Natural killer cell (primary cell): ENCODE results near the gene TRIM71. TPM values are rescaled to one million over a fixed set of nuclear protein-coding genes. Genes with fewer than 3 reads are reported as not detected.

Experiments
- ATAC-seq, 3 donors: fragments of 150-1000 bp in 2 of 3; fragments of 200-7000 bp in 1 of 3; cut with Tn5 transposase; 1 replicate in 1 of 3; 2 replicates in 2 of 3; pipeline ENCODE4 v1.10.0; 2021; ENCODE audit warnings: mild to moderate bottlenecking in 2 of 3, moderate library complexity in 2 of 3
- DNase-seq, 2 donors: peaks; one replicate each; pipeline versions ENCODE4 v3.0.0 to v3.0.0-alpha.2; 2013 to 2021; ENCODE audit warnings: mixed read lengths in 1 of 2
- H3K27ac ChIP-seq: one replicate; pipeline ENCODE4 v1.5.1; 2013; ENCODE audit warnings: mild to moderate bottlenecking, low read length
- H3K27me3 ChIP-seq: one replicate; pipeline ENCODE4 v1.6.1; 2013; ENCODE audit warnings: low read length; ENCODE audit not compliant: control insufficient read depth, insufficient read depth
- H3K36me3 ChIP-seq: one replicate; pipeline ENCODE4 v1.6.1; 2013; ENCODE audit warnings: low read length; ENCODE audit not compliant: control insufficient read depth, insufficient read depth
- H3K4me1 ChIP-seq: one replicate; pipeline ENCODE4 v1.6.1; 2013; ENCODE audit warnings: low read length; ENCODE audit not compliant: control insufficient read depth, insufficient read depth
- H3K4me3 ChIP-seq: one replicate; pipeline ENCODE4 v1.5.1; 2013; ENCODE audit warnings: low read length
- H3K9me3 ChIP-seq: one replicate; pipeline ENCODE4 v1.6.1; 2013; ENCODE audit warnings: low read length; ENCODE audit not compliant: control insufficient read depth, insufficient read depth
- H3K27ac Mint-ChIP-seq, 2 donors: one replicate each; pipeline ENCODE4 v1.8.0; 2022; ENCODE audit warnings: mild to moderate bottlenecking in 2 of 2, mixed read lengths in 2 of 2, moderate library complexity in 1 of 2
- H3K27me3 Mint-ChIP-seq, 2 donors: one replicate each; pipeline ENCODE4 v1.8.0; 2022; ENCODE audit warnings: low read depth in 2 of 2, mixed read lengths in 2 of 2
- H3K36me3 Mint-ChIP-seq: one replicate; pipeline ENCODE4 v1.8.0; 2022; ENCODE audit warnings: mixed read lengths
- H3K4me1 Mint-ChIP-seq, 2 donors: one replicate each; pipeline ENCODE4 v1.8.0; 2022; ENCODE audit warnings: mixed read lengths in 2 of 2
- H3K4me3 Mint-ChIP-seq: one replicate; pipeline ENCODE4 v1.8.0; 2022; ENCODE audit warnings: mild to moderate bottlenecking, moderate library complexity, mixed read lengths
- H3K9me3 Mint-ChIP-seq, 2 donors: one replicate each; pipeline ENCODE4 v1.8.0; 2022; ENCODE audit warnings: mixed read lengths in 2 of 2
- CTCF ChIP-seq: fragments of 200-600 bp; IDR thresholded peaks from one replicate; pipeline ENCODE4 v1.8.0; 2022; ENCODE audit warnings: antibody characterized with exemption
- whole genome bisulfite sequencing: methylation state at CpG from one replicate; pipeline ENCODE4 v1.1.7; 2013; ENCODE audit warnings: missing lambda C conversion rate; ENCODE audit not compliant: insufficient coverage; 5-methylcytosine and 5-hydroxymethylcytosine counted together
- intact Hi-C: fragments of 100-400 bp; cut with micrococcal nuclease; formaldehyde crosslinking; loops from one replicate; pipeline ENCODE4 v1.14.2; 2022
- total RNA-seq, 4 donors: library from RNA; stranded (reverse); fragments of 120-200 nt in 1 of 4; gene quantifications; one replicate each; pipeline versions ENCODE4 v1.2.3 to v1.2.4, GENCODE V29; 2013 to 2022

The TRIM71 gene
- total RNA-seq, 3 donors from 2014 or later (not counting 1 experiment from before 2014, with no cell fraction given): 0.05 TPM; not detected in 2

- Histone ChIP-seq H3K36me3 (no peaks in the 10 kb centered on the region), H3K27ac (no peak overlapping the region), H3K4me1 (no peaks in the 10 kb centered on the region), H3K4me3 (no peak overlapping the region), H3K27me3 (no peaks in the 10 kb centered on the region), H3K9me3 (no peaks in the 10 kb centered on the region)
- Mint-ChIP-seq H3K27me3 (no peaks in the 10 kb centered on the region), H3K27ac (no peak overlapping the region), H3K9me3 (no peaks in the 10 kb centered on the region), H3K36me3 (no peaks in the 10 kb centered on the region), H3K4me1 (peaks cover 0 to 8% of the 10 kb centered on the region in 2 donors), H3K4me3 (no peak overlapping the region)
- no peak for DNase-seq
- intact Hi-C loops: no loop called here
- 91% methylated on average over 3 of the region's 4 CpGs for WGBS
- no peak for ATAC-seq
- no peak for TF ChIP-seq CTCF
Measured at GRCh38 chr3:32886296-32886695, 68.5 kb downstream of the TRIM71 start.

GRCh38 chr3:32886911-32887310, 69.1 kb downstream of the TRIM71 start:
- DNase-seq: no peak
- peaks cover 0 to 3% of the 10 kb centered on the region in 2 donors for H3K27me3 Mint-ChIP-seq

GRCh38 chr3:32888739-32889138, 70.9 kb downstream of the TRIM71 start:
- no peak for DNase-seq
- Histone ChIP-seq H3K27ac (no peak overlapping the region), H3K4me1 (no peaks in the 10 kb centered on the region), H3K9me3 (no peaks in the 10 kb centered on the region), H3K36me3 (no peaks in the 10 kb centered on the region), H3K27me3 (no peaks in the 10 kb centered on the region), H3K4me3 (no peak overlapping the region)
- intact Hi-C loops: no loop called here
- 50% methylated on average over 1 of the region's 1 CpG for WGBS
- no peak for TF ChIP-seq CTCF
- no peak overlapping the region for H3K27ac Mint-ChIP-seq
- H3K9me3 Mint-ChIP-seq: no peaks in the 10 kb centered on the region
- H3K4me1 Mint-ChIP-seq: no peaks in the 10 kb centered on the region
- H3K4me3 Mint-ChIP-seq: no peak overlapping the region
- peaks cover 0 to 13% of the 10 kb centered on the region in 2 donors for H3K27me3 Mint-ChIP-seq
- H3K36me3 Mint-ChIP-seq: no peaks in the 10 kb centered on the region
- ATAC-seq: no peak

More at GRCh38 chr3:32886911-32887310, 69.1 kb downstream of the TRIM71 start:
- Mint-ChIP-seq H3K4me1 (peaks cover 0 to 8% of the 10 kb centered on the region in 2 donors), H3K36me3 (no peaks in the 10 kb centered on the region), H3K9me3 (no peaks in the 10 kb centered on the region), H3K27ac (no peak overlapping the region), H3K4me3 (no peak overlapping the region)
- no peak overlapping the region for H3K27ac ChIP-seq
- WGBS: 59% methylated on average over 3 of the region's 3 CpGs
- H3K9me3 ChIP-seq: no peaks in the 10 kb centered on the region
- intact Hi-C loops: no loop called here
- H3K36me3 ChIP-seq: no peaks in the 10 kb centered on the region
- no peak for ATAC-seq
- no peak overlapping the region for H3K4me3 ChIP-seq
- no peak for TF ChIP-seq CTCF
- H3K4me1 ChIP-seq: no peaks in the 10 kb centered on the region
- no peaks in the 10 kb centered on the region for H3K27me3 ChIP-seq
